Parathyroid adenoma (tissue), 2 donors: Measurements from ENCODE around the gene PIEZO1.

Experiments
- H2AFZ ChIP-seq: fragments of 300-600 bp; sonication (generic); one replicate; pipeline ENCODE4 v1.7.0; 2017; ENCODE audit warnings: antibody characterized with exemption, mild to moderate bottlenecking
- H3K27ac ChIP-seq: fragments of 300-600 bp; sonication (generic); one replicate; pipeline ENCODE4 v1.7.0; 2017
- H3K27me3 ChIP-seq: fragments of 300-600 bp; sonication (generic); one replicate; pipeline ENCODE4 v1.7.0; 2017; ENCODE audit warnings: low read length; ENCODE audit not compliant: control insufficient read depth, insufficient read depth
- H3K36me3 ChIP-seq: fragments of 300-600 bp; sonication (generic); one replicate; pipeline ENCODE4 v1.7.0; 2017; ENCODE audit warnings: low read length; ENCODE audit not compliant: control insufficient read depth, insufficient read depth
- H3K4me1 ChIP-seq: fragments of 300-600 bp; sonication (generic); one replicate; pipeline ENCODE4 v1.7.0; 2017; ENCODE audit warnings: control low read depth
- H3K4me2 ChIP-seq: fragments of 300-600 bp; sonication (generic); one replicate; pipeline ENCODE4 v1.7.0; 2017; ENCODE audit warnings: low read length
- H3K4me3 ChIP-seq: fragments of 300-600 bp; sonication (generic); one replicate; pipeline ENCODE4 v1.7.0; 2017; ENCODE audit warnings: low read depth, low read length
- H3K79me2 ChIP-seq: fragments of 300-600 bp; sonication (generic); one replicate; pipeline ENCODE4 v1.7.0; 2017; ENCODE audit warnings: control low read depth
- H3K9ac ChIP-seq: fragments of 300-600 bp; sonication (generic); one replicate; pipeline ENCODE4 v1.7.0; 2017; ENCODE audit warnings: mild to moderate bottlenecking
- H3K9me3 ChIP-seq: fragments of 300-600 bp; sonication (generic); one replicate; pipeline ENCODE4 v1.7.0; 2017; ENCODE audit warnings: low read length; ENCODE audit not compliant: control insufficient read depth
- TF ChIP-seq, protein P1 (sequence below): fragments of 300-600 bp; sonication (generic); IDR thresholded peaks from one replicate; pipeline ENCODE4 v1.7.0; 2017; ENCODE audit warnings: antibody characterized with exemption, mild to moderate bottlenecking
- donor health status: primary hyperparathyroidism.

Gene PIEZO1

DNA sequence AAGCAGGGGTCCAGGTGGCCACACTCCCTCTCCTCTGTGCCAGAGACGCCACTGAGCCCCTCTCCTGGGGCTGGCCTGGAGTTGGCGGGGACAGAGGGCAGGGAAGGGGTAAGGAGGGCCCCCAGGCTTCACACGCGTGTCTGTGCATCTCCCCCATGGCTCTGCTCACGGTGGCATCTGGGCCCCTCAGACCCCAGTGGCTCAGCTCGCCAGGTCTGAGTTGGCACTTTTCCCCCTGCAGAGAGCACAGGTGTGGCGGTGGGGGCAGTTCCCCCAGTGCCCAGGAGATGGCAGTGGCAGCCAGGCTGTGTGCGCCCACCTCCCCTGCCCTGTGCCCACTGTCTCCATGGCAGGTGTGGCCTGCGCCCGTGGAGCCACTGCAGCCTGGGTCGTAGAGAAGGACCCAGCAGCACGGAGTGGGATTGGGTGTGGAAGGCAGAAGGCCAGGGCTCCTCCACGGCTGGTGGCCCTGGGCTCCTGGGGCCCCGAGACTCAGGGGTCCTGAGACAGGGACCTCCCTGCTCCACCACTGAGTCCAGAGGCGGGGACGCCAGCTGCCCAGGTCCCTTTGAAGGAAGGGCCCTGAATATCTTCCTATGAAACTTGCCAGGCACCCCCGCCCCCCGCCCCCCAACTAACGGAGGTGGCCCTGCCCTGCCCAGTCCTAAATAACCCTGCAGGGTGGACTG, 31.0 kb upstream of the PIEZO1 start:
- Histone ChIP-seq H3K4me3 (no peak overlapping the region), H2AFZ (no peak overlapping the region), H3K9ac (no peak overlapping the region), H3K4me2 (no peak overlapping the region), H3K9me3 (no peaks in the 10 kb centered on the region), H3K4me1 (no peaks in the 10 kb centered on the region), H3K27ac (no peak overlapping the region), H3K36me3 (no peaks in the 10 kb centered on the region), H3K27me3 (no peaks in the 10 kb centered on the region), H3K79me2 (no peaks in the 10 kb centered on the region)
- TF ChIP-seq, protein P1, sequence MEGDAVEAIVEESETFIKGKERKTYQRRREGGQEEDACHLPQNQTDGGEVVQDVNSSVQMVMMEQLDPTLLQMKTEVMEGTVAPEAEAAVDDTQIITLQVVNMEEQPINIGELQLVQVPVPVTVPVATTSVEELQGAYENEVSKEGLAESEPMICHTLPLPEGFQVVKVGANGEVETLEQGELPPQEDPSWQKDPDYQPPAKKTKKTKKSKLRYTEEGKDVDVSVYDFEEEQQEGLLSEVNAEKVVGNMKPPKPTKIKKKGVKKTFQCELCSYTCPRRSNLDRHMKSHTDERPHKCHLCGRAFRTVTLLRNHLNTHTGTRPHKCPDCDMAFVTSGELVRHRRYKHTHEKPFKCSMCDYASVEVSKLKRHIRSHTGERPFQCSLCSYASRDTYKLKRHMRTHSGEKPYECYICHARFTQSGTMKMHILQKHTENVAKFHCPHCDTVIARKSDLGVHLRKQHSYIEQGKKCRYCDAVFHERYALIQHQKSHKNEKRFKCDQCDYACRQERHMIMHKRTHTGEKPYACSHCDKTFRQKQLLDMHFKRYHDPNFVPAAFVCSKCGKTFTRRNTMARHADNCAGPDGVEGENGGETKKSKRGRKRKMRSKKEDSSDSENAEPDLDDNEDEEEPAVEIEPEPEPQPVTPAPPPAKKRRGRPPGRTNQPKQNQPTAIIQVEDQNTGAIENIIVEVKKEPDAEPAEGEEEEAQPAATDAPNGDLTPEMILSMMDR: peak; percentile 56

DNA sequence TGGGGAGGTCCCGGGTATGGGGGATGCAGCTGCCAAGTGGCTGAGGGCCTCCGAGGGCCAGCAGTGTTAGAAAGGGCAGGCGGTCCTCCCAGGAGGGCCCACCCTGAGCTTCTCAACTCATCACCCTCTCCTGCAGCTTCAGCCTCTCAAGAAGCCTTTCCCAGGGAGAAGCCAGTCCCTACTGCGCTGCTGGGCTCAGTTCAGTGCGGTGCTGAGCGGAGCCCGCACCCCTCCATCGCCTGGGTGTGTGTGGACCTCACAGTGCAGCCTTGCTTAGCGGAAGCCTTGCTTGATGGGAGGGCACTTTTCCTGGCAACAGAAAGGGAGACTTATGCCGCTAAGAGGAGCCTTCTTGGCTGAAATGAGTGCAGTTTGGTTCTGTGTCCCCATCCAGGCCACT, 30.2 kb upstream of the PIEZO1 start:
- Histone ChIP-seq H3K4me3 (no peak overlapping the region), H3K9ac (no peak overlapping the region), H3K79me2 (no peaks in the 10 kb centered on the region), H3K4me2 (no peak overlapping the region), H3K9me3 (no peaks in the 10 kb centered on the region), H2AFZ (no peak overlapping the region), H3K36me3 (no peaks in the 10 kb centered on the region), H3K27me3 (no peaks in the 10 kb centered on the region), H3K4me1 (peaks cover 5% of the 10 kb centered on the region), H3K27ac (no peak overlapping the region)
- TF ChIP-seq, protein P1: no peak

DNA sequence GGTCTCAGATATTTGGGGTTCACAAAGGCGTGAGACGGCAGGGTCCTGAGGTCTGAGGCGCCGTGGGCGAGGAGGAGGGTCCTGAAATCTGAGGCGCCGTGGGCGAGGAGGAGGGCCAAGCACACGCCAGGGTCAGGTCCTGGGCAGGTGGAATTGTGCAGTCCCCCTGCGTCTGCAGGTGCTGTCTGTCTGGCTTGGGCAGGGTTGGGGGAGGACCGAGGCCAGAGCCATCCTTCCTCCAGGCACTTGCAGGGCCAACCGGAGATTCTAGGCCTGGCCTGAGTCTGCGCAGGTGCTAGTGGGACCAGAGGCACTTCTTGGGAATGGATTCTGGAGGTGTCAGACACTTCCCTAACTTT, 29.1 kb upstream of the PIEZO1 start:
- no peak overlapping the region for H3K9ac ChIP-seq
- H3K9me3 ChIP-seq: no peaks in the 10 kb centered on the region
- no peak overlapping the region for H2AFZ ChIP-seq
- H3K27me3 ChIP-seq: no peaks in the 10 kb centered on the region
- no peaks in the 10 kb centered on the region for H3K36me3 ChIP-seq
- H3K4me1 ChIP-seq: peaks cover 8% of the 10 kb centered on the region
- H3K79me2 ChIP-seq: no peaks in the 10 kb centered on the region
- no peak overlapping the region for H3K4me3 ChIP-seq
- TF ChIP-seq, protein P1: no peak
- no peak overlapping the region for H3K27ac ChIP-seq
- no peak overlapping the region for H3K4me2 ChIP-seq

DNA sequence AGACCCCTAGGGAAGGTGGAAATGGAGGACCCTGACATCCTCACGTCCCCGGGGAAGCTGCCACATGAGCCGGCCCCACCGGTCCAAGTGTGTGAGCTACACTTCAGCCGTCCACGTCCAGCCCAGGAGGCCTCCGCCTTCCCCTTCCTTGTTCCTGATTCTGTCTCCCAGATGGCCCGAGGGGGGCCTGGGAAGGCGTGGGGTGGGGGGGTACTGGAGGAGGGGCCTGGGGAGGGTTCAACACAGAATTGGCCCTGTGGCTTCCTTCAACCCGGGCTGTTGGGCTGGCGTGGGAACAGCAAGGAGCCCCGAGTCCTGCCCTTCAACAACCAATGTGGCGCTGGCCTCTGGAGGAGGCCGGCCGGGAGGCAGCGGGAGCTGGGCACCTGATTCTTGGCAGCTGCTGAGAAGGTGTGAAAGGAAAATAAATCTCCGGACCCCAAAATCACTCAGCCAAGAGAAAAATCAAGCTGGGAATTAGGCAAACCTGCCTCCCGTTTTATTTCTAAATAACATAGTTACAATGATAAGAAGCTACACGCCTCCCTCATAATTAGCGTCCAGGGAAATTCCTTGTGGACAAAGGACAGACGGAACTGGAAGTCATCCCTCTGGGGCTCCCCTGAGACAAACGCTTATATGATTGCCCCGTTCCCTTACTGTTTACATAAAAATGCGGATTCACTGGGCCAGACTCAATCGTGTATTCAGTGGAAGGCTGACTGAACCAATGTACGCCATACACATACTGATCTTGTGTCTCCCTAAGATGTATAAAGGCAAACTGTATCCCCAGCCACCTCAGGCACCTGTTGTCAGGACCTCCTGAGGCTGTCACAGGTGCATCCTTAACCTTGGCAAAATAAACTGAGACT, 28.5 kb upstream of the PIEZO1 start:
- no peaks in the 10 kb centered on the region for H3K36me3 ChIP-seq
- H3K4me1 ChIP-seq: peaks cover 8% of the 10 kb centered on the region
- no peak overlapping the region for H2AFZ ChIP-seq
- H3K9ac ChIP-seq: no peak overlapping the region
- TF ChIP-seq, protein P1: no peak
- H3K9me3 ChIP-seq: no peaks in the 10 kb centered on the region
- H3K4me2 ChIP-seq: no peak overlapping the region
- H3K27ac ChIP-seq: no peak overlapping the region
- H3K79me2 ChIP-seq: no peaks in the 10 kb centered on the region
- no peaks in the 10 kb centered on the region for H3K27me3 ChIP-seq
- H3K4me3 ChIP-seq: no peak overlapping the region
